Measurements from ENCODE around the gene DNAH7. TPM values are rescaled to one million over a fixed set of nuclear protein-coding genes. Genes with fewer than 3 reads are reported as not detected.

The DNAH7 gene
- total and polyA plus RNA-seq, 7 donors: 0.04 to 0.29 (median 0.10) TPM; not detected in 1

DNA sequence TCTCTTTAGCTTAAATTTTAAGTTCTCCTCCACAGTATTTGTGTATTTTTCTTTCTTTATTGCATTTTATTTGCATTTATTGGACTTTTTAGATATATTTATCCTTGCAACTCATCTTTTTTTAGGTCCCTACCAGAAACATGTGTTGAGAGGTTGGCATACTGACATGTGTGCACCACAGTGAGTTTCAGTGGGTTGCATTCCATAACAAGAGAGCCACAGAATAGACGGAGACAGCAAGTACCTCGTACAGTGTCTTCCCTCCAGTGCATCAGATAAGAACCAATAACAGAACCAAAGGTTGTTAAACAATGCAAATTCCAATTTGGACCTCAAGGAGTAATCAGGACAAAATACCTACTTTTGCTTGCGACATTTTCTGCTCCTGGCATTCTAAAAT, 111.9 kb downstream of the DNAH7 start:
- 84 to 91% (median 87%) methylated on average over 3 of the region's 3 CpGs for WGBS, 3 donors
- TF ChIP-seq, protein P1, sequence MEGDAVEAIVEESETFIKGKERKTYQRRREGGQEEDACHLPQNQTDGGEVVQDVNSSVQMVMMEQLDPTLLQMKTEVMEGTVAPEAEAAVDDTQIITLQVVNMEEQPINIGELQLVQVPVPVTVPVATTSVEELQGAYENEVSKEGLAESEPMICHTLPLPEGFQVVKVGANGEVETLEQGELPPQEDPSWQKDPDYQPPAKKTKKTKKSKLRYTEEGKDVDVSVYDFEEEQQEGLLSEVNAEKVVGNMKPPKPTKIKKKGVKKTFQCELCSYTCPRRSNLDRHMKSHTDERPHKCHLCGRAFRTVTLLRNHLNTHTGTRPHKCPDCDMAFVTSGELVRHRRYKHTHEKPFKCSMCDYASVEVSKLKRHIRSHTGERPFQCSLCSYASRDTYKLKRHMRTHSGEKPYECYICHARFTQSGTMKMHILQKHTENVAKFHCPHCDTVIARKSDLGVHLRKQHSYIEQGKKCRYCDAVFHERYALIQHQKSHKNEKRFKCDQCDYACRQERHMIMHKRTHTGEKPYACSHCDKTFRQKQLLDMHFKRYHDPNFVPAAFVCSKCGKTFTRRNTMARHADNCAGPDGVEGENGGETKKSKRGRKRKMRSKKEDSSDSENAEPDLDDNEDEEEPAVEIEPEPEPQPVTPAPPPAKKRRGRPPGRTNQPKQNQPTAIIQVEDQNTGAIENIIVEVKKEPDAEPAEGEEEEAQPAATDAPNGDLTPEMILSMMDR (IDR thresholded peaks at IDR 0.05): no peak
- DNase-seq: no peak
- Histone ChIP-seq H3K9me3 (peaks cover 3% of the 10 kb centered on the region), H3K4me1 (no peaks in the 10 kb centered on the region), H3K4me3 (no peak overlapping the region), H3K27me3 (ENCODE audit: insufficient read depth in 3 of 3, low read length in 2 of 3) (no peaks in the 10 kb centered on the region), H3K36me3 (ENCODE audit: insufficient read depth in 1 of 2, low read depth in 1 of 2) (no peaks in the 10 kb centered on the region), H3K27ac (no peak overlapping the region)
- ATAC-seq: no peak
- intact Hi-C loops (cut with DNase I): no loop called here

DNA sequence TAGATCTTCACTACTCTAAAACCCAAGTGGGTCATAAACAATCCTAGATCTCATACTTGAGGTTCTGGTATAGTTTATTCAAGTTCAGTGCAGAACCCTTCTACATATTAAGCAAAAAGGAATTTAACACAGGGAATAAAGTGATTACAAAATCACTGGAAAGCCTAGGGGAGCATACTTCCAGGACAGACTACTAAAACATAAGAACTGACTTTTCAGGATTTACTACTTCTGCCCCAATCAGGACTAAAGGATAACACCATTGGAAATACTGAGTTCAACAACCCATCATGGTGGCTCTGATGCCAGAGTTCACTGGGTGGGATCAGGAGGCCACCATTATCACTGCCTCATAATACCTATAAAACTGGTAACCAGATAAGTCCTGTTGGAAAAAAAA, 123.6 kb downstream of the DNAH7 start:
- DNase-seq (no peak), ATAC-seq (no peak)
- Histone ChIP-seq H3K27me3 (ENCODE audit: insufficient read depth in 3 of 3, low read length in 2 of 3) (no peaks in the 10 kb centered on the region), H3K4me1 (no peaks in the 10 kb centered on the region), H3K36me3 (ENCODE audit: insufficient read depth in 1 of 2, low read depth in 1 of 2) (no peaks in the 10 kb centered on the region), H3K9me3 (no peaks in the 10 kb centered on the region), H3K4me3 (no peak overlapping the region), H3K27ac (no peak overlapping the region)
- intact Hi-C loops (cut with DNase I): no loop called here
- TF ChIP-seq, protein P1 (IDR thresholded peaks at IDR 0.05): no peak

DNA sequence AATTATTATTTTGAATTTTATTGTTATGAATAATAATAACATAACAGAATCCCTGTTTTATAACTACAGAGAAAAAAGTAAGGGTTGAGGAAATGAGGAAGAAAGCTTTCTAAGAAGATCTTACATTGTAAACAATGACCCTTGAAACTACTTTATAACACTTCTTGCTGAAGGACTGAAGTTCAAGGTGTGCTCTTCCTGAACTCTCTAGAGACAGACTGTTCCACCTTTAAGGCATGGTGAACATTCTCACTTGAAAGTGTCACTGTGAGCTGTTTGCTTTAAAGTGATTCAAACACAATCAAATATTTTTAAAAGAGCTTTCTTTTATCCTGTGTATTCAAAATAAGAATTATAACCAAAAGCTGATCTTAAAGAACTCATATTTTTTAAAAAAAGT, 131.5 kb downstream of the DNAH7 start:
- Histone ChIP-seq H3K9me3 (no peaks in the 10 kb centered on the region), H3K36me3 (ENCODE audit: insufficient read depth in 1 of 2, low read depth in 1 of 2) (no peaks in the 10 kb centered on the region), H3K27me3 (ENCODE audit: insufficient read depth in 3 of 3, low read length in 2 of 3) (no peaks in the 10 kb centered on the region), H3K27ac (no peak overlapping the region), H3K4me1 (no peaks in the 10 kb centered on the region), H3K4me3 (no peak overlapping the region)
- intact Hi-C loops (cut with DNase I): no loop called here
- TF ChIP-seq, protein P1 (IDR thresholded peaks at IDR 0.05): no peak
- DNase-seq (no peak), ATAC-seq (no peak)

DNA sequence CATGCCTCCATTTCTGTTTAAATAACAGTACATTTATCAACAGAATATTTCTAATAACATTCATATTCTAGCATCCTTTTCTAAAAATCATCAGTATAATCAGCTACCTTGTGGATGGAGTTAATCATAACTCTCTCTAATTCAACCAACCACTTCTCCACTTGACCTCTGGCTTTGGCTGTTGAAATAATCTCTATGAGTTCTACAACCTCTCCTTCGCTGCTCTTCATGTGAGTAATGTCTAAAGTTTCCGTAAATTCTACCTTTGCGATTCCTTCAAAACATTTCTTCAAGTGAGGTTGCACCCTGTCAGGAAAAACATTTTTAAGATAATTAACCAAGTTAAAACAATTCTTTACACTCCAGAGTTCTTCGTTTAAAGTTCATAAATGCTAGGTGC, 134.2 kb downstream of the DNAH7 start:
- intact Hi-C loops (cut with DNase I): no loop called here
- H3K4me3 ChIP-seq: no peak overlapping the region
- no peaks in the 10 kb centered on the region for H3K36me3 ChIP-seq (ENCODE audit: insufficient read depth in 1 of 2, low read depth in 1 of 2)
- H3K27ac ChIP-seq: no peak overlapping the region
- no peaks in the 10 kb centered on the region for H3K4me1 ChIP-seq
- no peaks in the 10 kb centered on the region for H3K9me3 ChIP-seq
- DNase-seq (no peak), ATAC-seq (no peak)
- no peaks in the 10 kb centered on the region for H3K27me3 ChIP-seq (ENCODE audit: insufficient read depth in 3 of 3, low read length in 2 of 3)
- TF ChIP-seq, protein P1 (IDR thresholded peaks at IDR 0.05): no peak
- 93% methylated on average over 4 of the region's 4 CpGs for WGBS, 3 donors

DNA sequence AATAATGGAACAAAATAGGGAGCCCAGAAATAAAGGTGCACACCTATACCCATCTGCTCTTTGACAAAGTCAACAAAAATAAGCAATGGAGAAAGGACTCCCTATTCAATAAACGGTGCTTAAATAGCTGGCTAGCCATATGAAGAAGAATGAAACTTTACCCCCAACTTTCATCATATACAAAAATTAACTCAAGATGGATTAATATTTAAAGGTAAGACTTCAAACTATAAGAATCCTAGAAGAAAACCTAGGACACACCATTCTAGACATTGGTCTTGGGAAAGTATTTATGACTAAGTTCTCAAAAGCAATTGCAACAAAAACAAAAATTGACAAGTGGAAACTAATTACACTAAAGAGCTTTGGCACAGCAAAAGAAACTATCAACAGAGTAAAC, 139.1 kb downstream of the DNAH7 start:
- no peaks in the 10 kb centered on the region for H3K9me3 ChIP-seq
- WGBS, 3 donors: 81 to 90% (median 90%) methylated on average over 1 of the region's 1 CpG
- ATAC-seq: no peak

More for the DNA sequence above, 139.1 kb downstream of the DNAH7 start:
- Histone ChIP-seq H3K36me3 (ENCODE audit: insufficient read depth in 1 of 2, low read depth in 1 of 2) (no peaks in the 10 kb centered on the region), H3K4me3 (no peak overlapping the region), H3K4me1 (no peaks in the 10 kb centered on the region), H3K27ac (no peak overlapping the region), H3K27me3 (ENCODE audit: insufficient read depth in 3 of 3, low read length in 2 of 3) (no peaks in the 10 kb centered on the region)
- intact Hi-C loops (cut with DNase I): no loop called here
- TF ChIP-seq, protein P1 (IDR thresholded peaks at IDR 0.05): no peak
- no peak for DNase-seq

Data from psoas muscle (tissue), 8 donors.